HG03095 (cell line): Measurements from ENCODE around the gene CARD9.
"Not testable (repeated sequence)": the region's sequence is repeated elsewhere in the genome, so short reads cannot be mapped to it uniquely, and the experiment has no call there.

ENCODE experiments used
- ATAC-seq: cut with Tn5 transposase; IDR thresholded peaks from one replicate; pipeline ENCODE4 v1.9.1; 2021; ENCODE audit warnings: moderate library complexity; ENCODE audit not compliant: unreplicated experiment

CARD9 gene

GRCh38 chr9:136364942-136365774, 8.3 kb downstream of the CARD9 start:
- ATAC-seq: no peak

GRCh38 chr9:136363949-136364748, 9.3 kb downstream of the CARD9 start:
- no peak for ATAC-seq

GRCh38 chr9:136363106-136363948, 10.1 kb downstream of the CARD9 start, which contains the start of gene DNLZ:
Gene DNLZ, minus strand, starts transcription at chr9:136363744. Its CDS starts 30 bp downstream, at chr9:136363714.
- ATAC-seq: peak; percentile 56

- ATAC-seq: no peak
These were observed 11.1 kb downstream of the CARD9 start for GRCh38 chr9:136362450-136362784.

- no peak for ATAC-seq
These were observed 11.6 kb downstream of the CARD9 start for GRCh38 chr9:136361754-136362449.

GRCh38 chr9:136361047-136361753, 12.3 kb downstream of the CARD9 start:
- ATAC-seq: no peak

GRCh38 chr9:136359774-136360718, 13.4 kb downstream of the CARD9 start:
- ATAC-seq: no peak

- no peak for ATAC-seq
These were observed 14.6 kb downstream of the CARD9 start for GRCh38 chr9:136358888-136359287.

GRCh38 chr9:136358016-136358415, 15.5 kb downstream of the CARD9 start:
- ATAC-seq: no peak

GRCh38 chr9:136357202-136357725, 16.2 kb downstream of the CARD9 start:
- ATAC-seq: no peak

- no peak for ATAC-seq
These were observed 17.6 kb downstream of the CARD9 start for GRCh38 chr9:136355616-136356557.

- no peak for ATAC-seq
These were observed 18.8 kb downstream of the CARD9 start for GRCh38 chr9:136354592-136355085.

GRCh38 chr9:136353757-136354488, 19.5 kb downstream of the CARD9 start:
- no peak for ATAC-seq

- ATAC-seq: no peak
These were observed 20.4 kb downstream of the CARD9 start for GRCh38 chr9:136353088-136353487.

GRCh38 chr9:136352682-136353081, 20.8 kb downstream of the CARD9 start:
- no peak for ATAC-seq

- ATAC-seq: not testable (repeated sequence)
These were observed 21.6 kb downstream of the CARD9 start for GRCh38 chr9:136351868-136352267.
